Hypothalamus (tissue), 51 donors: ENCODE data around the gene PRDM12.

Source experiments
- DNase-seq, 51 donors: peaks; one replicate each; lab custom pipeline; 2025; lab: John Stamatoyannopoulos, UW

The PRDM12 gene

GRCh38 chr9:130635721-130636647 lies 28.4 kb upstream of the PRDM12 start:
- no peak for DNase-seq

GRCh38 chr9:130636648-130637020 lies 27.8 kb upstream of the PRDM12 start:
- no peak for DNase-seq

- no peak for DNase-seq
Measured at GRCh38 chr9:130638284-130639123, 25.9 kb upstream of the PRDM12 start.

- DNase-seq: no peak
Measured at GRCh38 chr9:130639124-130639765, 25.1 kb upstream of the PRDM12 start.

- no peak for DNase-seq
Measured at GRCh38 chr9:130639866-130640555, 24.4 kb upstream of the PRDM12 start.

GRCh38 chr9:130640681-130641080 lies 23.7 kb upstream of the PRDM12 start:
- no peak for DNase-seq

GRCh38 chr9:130642926-130643325 lies 21.5 kb upstream of the PRDM12 start:
- no peak for DNase-seq

- DNase-seq: no peak
Measured at GRCh38 chr9:130651221-130651620, 13.2 kb upstream of the PRDM12 start.

- no peak for DNase-seq
Measured at GRCh38 chr9:130651752-130652151, 12.6 kb upstream of the PRDM12 start.

- no peak for DNase-seq
Measured at GRCh38 chr9:130654879-130655278, 9.5 kb upstream of the PRDM12 start.

GRCh38 chr9:130658893-130659698 lies 5.3 kb upstream of the PRDM12 start:
- no peak for DNase-seq

GRCh38 chr9:130659699-130660248 lies 4.6 kb upstream of the PRDM12 start:
- DNase-seq: no peak

- DNase-seq: no peak
Measured at GRCh38 chr9:130660326-130660682, 4.1 kb upstream of the PRDM12 start.

- no peak for DNase-seq
Measured at GRCh38 chr9:130660683-130661450, 3.5 kb upstream of the PRDM12 start.

- DNase-seq: no peak
Measured at GRCh38 chr9:130661451-130662098, 2.8 kb upstream of the PRDM12 start.

GRCh38 chr9:130662099-130662969 lies 2.1 kb upstream of the PRDM12 start:
- DNase-seq: no peak

GRCh38 chr9:130662970-130663257 lies 1.5 kb upstream of the PRDM12 start:
- no peak for DNase-seq
